ENCODE data around the gene MYO5A.
A peak's percentile ranks its signal among the peaks of the same experiment; 100 is the strongest.
"Not testable (repeated sequence)": the region's sequence is repeated elsewhere in the genome, so short reads cannot be mapped to it uniquely, and the experiment has no call there.

Gene MYO5A

GRCh38 chr15:52459701-52460100 is 69.0 kb downstream of the MYO5A start:
- DNase-seq, result not testable (repeated sequence)

- not testable (repeated sequence) for DNase-seq
Observed at GRCh38 chr15:52459265-52459664, 69.4 kb downstream of the MYO5A start.

GRCh38 chr15:52448011-52448890 is 80.4 kb downstream of the MYO5A start:
- no peak for DNase-seq

- DNase-seq, result no peak
Observed at GRCh38 chr15:52445954-52446353, 82.7 kb downstream of the MYO5A start.

- DNase-seq, result no peak
Observed at GRCh38 chr15:52445553-52445952, 83.1 kb downstream of the MYO5A start.

GRCh38 chr15:52443205-52443604 is 85.5 kb downstream of the MYO5A start:
- DNase-seq, result not testable (repeated sequence)

- DNase-seq, result peak; percentile 75
Observed at GRCh38 chr15:52441841-52442240, 86.8 kb downstream of the MYO5A start.

GRCh38 chr15:52440946-52441345 is 87.7 kb downstream of the MYO5A start:
- DNase-seq, result no peak

GRCh38 chr15:52440414-52440813 is 88.3 kb downstream of the MYO5A start:
- DNase-seq, result peak; percentile 69

GRCh38 chr15:52439470-52439869 is 89.2 kb downstream of the MYO5A start:
- DNase-seq, result no peak

GRCh38 chr15:52439042-52439441 is 89.6 kb downstream of the MYO5A start:
- not testable (repeated sequence) for DNase-seq

- no peak for DNase-seq
Observed at GRCh38 chr15:52438047-52438446, 90.6 kb downstream of the MYO5A start.

GRCh38 chr15:52437646-52438045 is 91.0 kb downstream of the MYO5A start:
- DNase-seq, result no peak

- peak; percentile 32 for DNase-seq
Observed at GRCh38 chr15:52436981-52437380, 91.7 kb downstream of the MYO5A start.

GRCh38 chr15:52434885-52435284 is 93.8 kb downstream of the MYO5A start:
- DNase-seq, result no peak

GRCh38 chr15:52428297-52428696 is 100.4 kb downstream of the MYO5A start:
- no peak for DNase-seq

GRCh38 chr15:52427804-52428203 is 100.9 kb downstream of the MYO5A start:
- DNase-seq, result peak; percentile 78

GRCh38 chr15:52424856-52425431 is 103.7 kb downstream of the MYO5A start:
- DNase-seq, result no peak

GRCh38 chr15:52423852-52424251 is 104.8 kb downstream of the MYO5A start:
- no peak for DNase-seq

- no peak for DNase-seq
Observed at GRCh38 chr15:52422001-52422400, 106.7 kb downstream of the MYO5A start.

- DNase-seq, result no peak
Observed at GRCh38 chr15:52421029-52421428, 107.7 kb downstream of the MYO5A start.

GRCh38 chr15:52419494-52419893 is 109.2 kb downstream of the MYO5A start:
- DNase-seq, result no peak

GRCh38 chr15:52417957-52418356 is 110.7 kb downstream of the MYO5A start:
- DNase-seq, result no peak

GRCh38 chr15:52417521-52417920 is 111.2 kb downstream of the MYO5A start:
- peak; percentile 45 for DNase-seq

Data from fibroblast of upper back skin (primary cell).